ENCODE measurements around the gene SULT2B1. TPM values are rescaled to one million over a fixed set of nuclear protein-coding genes. Genes with fewer than 3 reads are reported as not detected.

The SULT2B1 gene
- total RNA-seq, 1 donor from 2014 or later = not detected

- DNase-seq = no peak
- Mint-ChIP-seq H3K27ac (no peak overlapping the region), H3K27me3 (peaks cover 9% of the 10 kb centered on the region), H3K9me3 (no peaks in the 10 kb centered on the region), H3K4me1 (peaks cover 15% of the 10 kb centered on the region), H3K36me3 (ENCODE audit: low read depth) (no peaks in the 10 kb centered on the region), H3K4me3 (no peak overlapping the region)
- TF ChIP-seq CTCF (IDR thresholded peaks at IDR 0.05) = no peak
- ChIA-PET POLR2A (interaction anchor here (0.7 kb wide), 3 partner anchors 37 to 718 kb away, joined by 7 to 9 read pairs (median 7); no protein-coding TSS in a partner anchor), CTCF (interaction anchor here (0.6 to 4.5 kb wide), 3 partner anchors 22 to 98 kb away, joined by 3 to 26 read pairs (median 4); no protein-coding TSS in a partner anchor)
- ATAC-seq (ENCODE audit: low read depth) = no peak
- intact Hi-C loops (cut with micrococcal nuclease) = loop anchor here (5.0 kb wide), 1 partner anchor 255 kb away; no protein-coding TSS in a partner anchor
Observed at GRCh38 chr19:48587387-48587786, 35.4 kb downstream of the SULT2B1 start.

GRCh38 chr19:48588670-48589401, 36.9 kb downstream of the SULT2B1 start:
- Mint-ChIP-seq H3K27me3 (peaks cover 9% of the 10 kb centered on the region), H3K9me3 (no peaks in the 10 kb centered on the region), H3K36me3 (ENCODE audit: low read depth) (no peaks in the 10 kb centered on the region), H3K27ac (no peak overlapping the region), H3K4me3 (peak overlapping the region; percentile 80), H3K4me1 (peaks cover 15% of the 10 kb centered on the region)
- intact Hi-C loops (cut with micrococcal nuclease) = loop anchor here (1.0 to 5.0 kb wide), 5 partner anchors 19 to 322 kb away; no protein-coding TSS in a partner anchor
- POLR2A ChIA-PET = interaction anchor here (0.5 to 2.1 kb wide), 4 partner anchors 30 to 473 kb away, joined by 3 to 8 read pairs (median 4); partner anchors contain the start of genes EMP3, RPL18 and SPHK2
- CTCF ChIA-PET = interaction anchor here (0.9 to 4.5 kb wide), 13 partner anchors 9 to 328 kb away, joined by 3 to 26 read pairs (median 4); partner anchors contain the start of genes RPL18 and SPHK2
- ATAC-seq (ENCODE audit: low read depth) (peak; percentile 93), DNase-seq (peak; percentile 84)
- peak; percentile 58 for TF ChIP-seq CTCF (IDR thresholded peaks at IDR 0.05)

- no peak overlapping the region for H3K27ac Mint-ChIP-seq
- no peak for ATAC-seq (ENCODE audit: low read depth)
- DNase-seq = no peak
- ChIA-PET POLR2A (no interaction called here), CTCF (interaction anchor here (1.0 to 4.5 kb wide), 2 partner anchors 18 to 102 kb away, joined by 3 to 26 read pairs; no protein-coding TSS in a partner anchor)
- peaks cover 9% of the 10 kb centered on the region for H3K27me3 Mint-ChIP-seq
- H3K4me3 Mint-ChIP-seq = no peak overlapping the region
- no peak for TF ChIP-seq CTCF (IDR thresholded peaks at IDR 0.05)
- no peaks in the 10 kb centered on the region for H3K36me3 Mint-ChIP-seq (ENCODE audit: low read depth)
- H3K4me1 Mint-ChIP-seq = peaks cover 9% of the 10 kb centered on the region
- intact Hi-C loops (cut with micrococcal nuclease) = no loop called here
- H3K9me3 Mint-ChIP-seq = no peaks in the 10 kb centered on the region
Observed at GRCh38 chr19:48591021-48591420, 39.0 kb downstream of the SULT2B1 start.

- ChIA-PET CTCF (interaction anchor here (0.7 to 1.9 kb wide), 2 partner anchors 11 to 14 kb away, joined by 3 to 6 read pairs; no protein-coding TSS in a partner anchor), POLR2A (interaction anchor here (0.6 kb wide), 1 partner anchor 331 kb away, joined by 5 read pairs; no protein-coding TSS in a partner anchor)
- Mint-ChIP-seq H3K27ac (no peak overlapping the region), H3K4me1 (no peaks in the 10 kb centered on the region), H3K36me3 (ENCODE audit: low read depth) (no peaks in the 10 kb centered on the region), H3K27me3 (peaks cover 4% of the 10 kb centered on the region), H3K4me3 (no peak overlapping the region), H3K9me3 (no peaks in the 10 kb centered on the region)
- ATAC-seq (ENCODE audit: low read depth) (no peak), DNase-seq (no peak)
- no peak for TF ChIP-seq CTCF (IDR thresholded peaks at IDR 0.05)
- intact Hi-C loops (cut with micrococcal nuclease) = no loop called here
Observed at GRCh38 chr19:48595171-48595570, 43.2 kb downstream of the SULT2B1 start.

DNA sequence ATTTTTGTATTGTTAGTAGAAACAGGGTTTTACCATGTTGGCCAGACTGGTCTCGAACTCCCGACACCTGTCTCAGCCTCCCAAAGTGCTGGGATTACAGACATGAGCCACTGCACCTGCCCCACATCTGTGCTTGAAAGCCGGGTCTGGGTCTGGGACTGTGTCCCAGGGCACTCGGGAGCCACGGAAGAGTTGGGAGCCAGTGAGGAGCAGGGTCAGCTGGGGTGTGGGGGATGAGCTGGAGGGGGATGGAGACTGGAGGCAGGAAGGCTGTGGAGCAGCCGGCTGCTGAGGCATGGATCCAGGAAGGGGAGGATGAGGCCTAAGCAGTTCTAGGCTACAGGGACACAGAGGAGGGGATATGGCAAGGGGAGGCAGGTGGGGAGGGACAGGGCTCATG, 43.9 kb downstream of the SULT2B1 start:
- H3K4me1 Mint-ChIP-seq = no peaks in the 10 kb centered on the region
- no peak for TF ChIP-seq CTCF (IDR thresholded peaks at IDR 0.05)
- ChIA-PET CTCF (no interaction called here), POLR2A (interaction anchor here (0.6 kb wide), 1 partner anchor 332 kb away, joined by 5 read pairs; no protein-coding TSS in a partner anchor)
- H3K9me3 Mint-ChIP-seq = no peaks in the 10 kb centered on the region
- no peaks in the 10 kb centered on the region for H3K27me3 Mint-ChIP-seq
- no peaks in the 10 kb centered on the region for H3K36me3 Mint-ChIP-seq (ENCODE audit: low read depth)
- ATAC-seq (ENCODE audit: low read depth) (no peak), DNase-seq (no peak)
- H3K27ac Mint-ChIP-seq = no peak overlapping the region
- intact Hi-C loops (cut with micrococcal nuclease) = no loop called here
- no peak overlapping the region for H3K4me3 Mint-ChIP-seq
